Liver (tissue), 3 donors: ENCODE measurements around the gene EXTL1.

Experiments used
- CTCF ChIP-seq: fragments of 150-350 bp; IDR thresholded peaks from 2 replicates; pipeline ENCODE4 v1.5.1; 2017; ENCODE audit warnings: improper control_type of control experiment, low read depth, low read length; ENCODE audit not compliant: missing input control
- GABPA ChIP-seq, 2 donors: IDR thresholded peaks in 1 of 2; conservative IDR thresholded peaks in 1 of 2; 2 replicates each; pipeline ENCODE4 v1.6.1; 2016; ENCODE audit warnings: antibody characterized with exemption in 2 of 2, mild to moderate bottlenecking in 1 of 2, moderate library complexity in 1 of 2
- MAX ChIP-seq: IDR thresholded peaks from 2 replicates; pipeline ENCODE4 v1.6.1; 2016; ENCODE audit warnings: antibody characterized with exemption
- REST ChIP-seq: IDR thresholded peaks from 2 replicates; pipeline ENCODE4 v1.6.1; 2016; ENCODE audit warnings: antibody characterized with exemption, mild to moderate bottlenecking
- SP1 ChIP-seq: IDR thresholded peaks from 2 replicates; pipeline ENCODE4 v1.6.1; 2018; ENCODE audit warnings: antibody characterized with exemption, mild to moderate bottlenecking
- TAF1 ChIP-seq: conservative IDR thresholded peaks from 2 replicates; pipeline ENCODE4 v1.6.1; 2016; ENCODE audit warnings: antibody characterized with exemption, mild to moderate bottlenecking
- donor health status: healthy.
- donor health status: healthy.

GRCh38 chr1:25990251-25990650 is 31.3 kb upstream of the EXTL1 start:
- TF ChIP-seq CTCF (no peak), TAF1 (no peak), GABPA (IDR thresholded peaks at IDR 0.05 in 1 of 2, conservative IDR thresholded peaks at IDR 0.05 in 1 of 2) (no peak), SP1 (no peak), REST (no peak), MAX (no peak)
